NCI-H345 (cell line): ENCODE measurements around the gene BCAS1.

ENCODE experiments used
- DNase-seq: peaks from one replicate; lab custom pipeline; 2025; lab: John Stamatoyannopoulos, UW

The BCAS1 gene

GRCh38 chr20:54076259-54076658, 5.9 kb upstream of the BCAS1 start:
- DNase-seq, result no peak

GRCh38 chr20:54075322-54075721, 4.9 kb upstream of the BCAS1 start:
- no peak for DNase-seq

DNA sequence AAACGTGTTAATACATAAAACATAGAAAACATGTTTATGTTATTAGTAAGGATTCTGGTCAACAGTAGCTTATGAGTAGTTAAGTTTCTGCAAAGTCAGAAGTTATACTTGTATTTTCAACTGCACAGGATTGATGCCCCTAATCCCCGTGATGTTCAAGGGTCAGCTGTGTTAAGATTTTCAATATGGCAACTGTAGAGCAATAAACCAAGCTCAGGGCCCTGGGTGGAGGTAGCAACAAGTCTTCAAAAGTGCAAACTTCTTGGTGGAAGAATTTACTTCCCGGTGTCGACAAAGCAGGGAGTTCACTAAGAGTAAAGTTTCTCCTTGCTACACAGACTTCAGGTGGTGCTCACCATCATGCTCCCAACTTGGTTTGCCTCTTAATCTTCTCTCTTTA, 4.1 kb upstream of the BCAS1 start:
- no peak for DNase-seq

GRCh38 chr20:54073288-54073687, 2.9 kb upstream of the BCAS1 start:
- no peak for DNase-seq

- no peak for DNase-seq
These were observed 858 bp downstream of the BCAS1 start for GRCh38 chr20:54069501-54069971.

DNA sequence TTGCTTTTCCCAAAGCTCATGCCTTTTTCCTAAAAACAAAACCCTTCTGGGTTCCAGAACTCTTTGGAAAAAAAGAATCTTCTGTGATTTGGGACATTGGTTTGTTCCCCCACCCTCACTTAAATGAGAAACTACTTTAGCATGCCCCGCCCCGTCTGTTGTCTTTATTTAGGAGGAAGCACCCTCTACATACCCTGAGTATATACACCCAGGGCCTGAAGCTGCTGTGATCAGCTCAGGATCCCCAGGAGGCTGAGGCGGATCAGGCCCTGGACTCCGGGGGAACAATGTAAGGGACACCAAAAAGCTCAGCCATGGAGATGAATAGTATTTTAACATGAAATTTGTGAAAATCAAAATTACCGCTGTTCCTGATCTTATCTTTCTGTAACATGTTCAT, 1.4 kb downstream of the BCAS1 start:
- DNase-seq, result no peak

DNA sequence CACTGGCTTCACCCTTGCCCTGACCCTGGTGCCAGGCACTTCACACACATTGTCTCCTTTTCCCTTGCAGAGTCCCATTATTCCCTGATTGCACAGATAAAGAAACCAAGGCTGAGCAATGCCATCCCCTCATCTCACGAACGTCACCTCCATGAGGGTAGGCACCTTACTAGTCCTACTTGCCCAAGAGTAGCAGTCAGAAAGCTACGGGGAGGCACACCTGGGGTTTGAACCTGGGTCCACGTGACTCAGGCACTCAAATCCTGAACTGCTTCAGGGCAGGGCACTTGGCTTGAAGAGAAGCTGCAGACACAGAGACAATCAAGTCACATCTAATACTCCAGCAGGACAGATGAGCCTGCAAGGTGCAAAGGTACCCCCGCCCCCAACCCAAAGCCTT, 1.9 kb downstream of the BCAS1 start:
- no peak for DNase-seq

DNA sequence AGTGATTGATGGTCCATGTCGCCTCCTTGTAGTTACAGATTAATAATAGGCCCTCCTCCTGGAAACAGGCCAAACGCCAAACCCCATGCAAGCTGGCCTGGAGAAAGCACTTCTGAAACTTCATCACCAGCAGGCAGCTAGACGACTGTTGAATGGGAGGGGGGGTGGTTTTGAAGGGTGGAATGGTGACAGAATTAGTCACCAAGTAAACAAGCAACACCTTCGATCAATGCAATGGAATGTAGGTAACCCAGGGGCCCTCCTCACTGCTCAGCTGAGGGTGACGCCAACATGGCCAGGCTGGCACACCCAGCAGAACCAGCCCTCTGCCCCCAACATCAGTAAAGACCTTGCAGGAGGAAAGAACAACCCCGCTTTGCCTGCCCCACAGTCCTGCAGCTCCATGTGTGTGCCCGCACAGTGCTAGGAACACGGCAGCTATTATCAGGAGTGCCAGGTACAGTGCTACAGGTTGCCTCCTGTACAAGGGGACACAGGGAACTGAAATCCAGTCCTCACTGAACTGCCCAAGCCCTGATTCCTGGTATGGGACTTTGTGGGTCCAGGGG, 2.7 kb downstream of the BCAS1 start:
- peak; percentile 3 for DNase-seq

- no peak for DNase-seq
These were observed 4.8 kb downstream of the BCAS1 start for GRCh38 chr20:54065601-54066038.

GRCh38 chr20:54064939-54065338, 5.5 kb downstream of the BCAS1 start:
- DNase-seq, result no peak

GRCh38 chr20:54063992-54064676, 6.3 kb downstream of the BCAS1 start:
- DNase-seq, result no peak

- no peak for DNase-seq
These were observed 6.8 kb downstream of the BCAS1 start for GRCh38 chr20:54063580-54063979.

GRCh38 chr20:54062812-54063280, 7.5 kb downstream of the BCAS1 start:
- peak; percentile 5 for DNase-seq

DNA sequence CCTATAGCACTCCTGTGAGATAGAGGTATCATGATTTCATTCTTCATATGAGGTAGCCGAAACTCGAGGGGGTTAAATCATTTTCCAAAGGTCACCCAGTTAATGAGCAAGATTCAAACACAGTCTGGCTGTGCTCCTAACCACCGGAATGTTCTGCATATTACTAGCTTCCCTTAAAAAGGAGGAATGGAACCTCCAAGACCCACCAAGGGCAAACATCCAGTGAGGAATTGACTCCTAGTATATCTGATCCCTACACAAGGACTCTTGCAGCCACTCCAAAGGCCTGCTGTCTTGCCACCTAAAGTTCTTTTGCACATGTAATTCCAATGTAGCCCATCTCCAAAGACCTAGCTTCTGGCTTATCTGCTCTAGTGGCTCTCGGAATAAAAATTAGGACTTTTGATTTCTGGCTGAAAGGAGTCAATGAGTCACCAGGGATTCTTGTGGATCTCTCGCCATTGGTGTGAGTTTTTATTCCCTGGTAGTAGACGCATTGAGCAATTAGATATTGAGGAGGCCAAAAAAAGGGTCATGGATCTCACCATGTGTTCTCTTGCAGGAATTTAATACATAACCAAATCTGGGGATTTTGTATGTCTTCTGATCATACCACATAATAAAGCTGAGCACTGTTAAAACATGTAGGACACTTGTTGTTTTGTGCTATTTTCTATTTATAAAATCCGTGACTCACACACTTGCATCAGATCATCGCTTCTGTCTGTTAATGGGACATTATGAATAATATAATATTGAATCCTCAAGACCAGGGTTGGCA, 9.1 kb downstream of the BCAS1 start:
- DNase-seq, result no peak

DNA sequence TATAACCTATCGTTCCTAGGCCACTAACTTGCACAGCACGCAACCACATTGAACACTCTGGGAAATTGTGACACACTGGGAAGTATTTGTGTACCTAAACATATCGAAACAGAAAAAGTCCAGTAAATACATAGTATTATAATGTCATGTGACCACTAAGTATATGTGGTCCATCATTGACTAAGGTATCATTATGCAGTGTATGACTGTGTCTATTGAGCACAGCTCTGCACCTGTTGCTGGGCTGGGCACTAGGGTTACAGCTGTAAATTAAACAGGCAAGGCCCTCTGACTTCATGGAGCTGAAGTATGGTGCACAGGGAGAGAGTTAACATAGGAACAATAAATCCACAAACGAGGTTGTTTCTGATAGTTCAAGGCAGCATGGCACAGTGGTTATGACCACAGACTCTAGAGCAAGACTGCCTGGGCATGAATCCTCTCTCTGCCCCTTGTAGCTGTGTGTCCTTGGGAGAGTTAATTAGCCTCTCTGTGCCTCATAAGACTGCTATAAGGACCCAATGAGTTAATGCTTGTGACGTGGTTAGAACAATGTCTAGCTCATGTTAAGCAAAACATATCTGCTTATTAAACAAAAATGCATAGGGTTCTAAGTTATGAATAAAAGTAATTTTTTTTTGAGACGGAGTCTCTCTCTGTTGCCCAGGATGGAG, 10.6 kb downstream of the BCAS1 start:
- DNase-seq, result no peak

DNA sequence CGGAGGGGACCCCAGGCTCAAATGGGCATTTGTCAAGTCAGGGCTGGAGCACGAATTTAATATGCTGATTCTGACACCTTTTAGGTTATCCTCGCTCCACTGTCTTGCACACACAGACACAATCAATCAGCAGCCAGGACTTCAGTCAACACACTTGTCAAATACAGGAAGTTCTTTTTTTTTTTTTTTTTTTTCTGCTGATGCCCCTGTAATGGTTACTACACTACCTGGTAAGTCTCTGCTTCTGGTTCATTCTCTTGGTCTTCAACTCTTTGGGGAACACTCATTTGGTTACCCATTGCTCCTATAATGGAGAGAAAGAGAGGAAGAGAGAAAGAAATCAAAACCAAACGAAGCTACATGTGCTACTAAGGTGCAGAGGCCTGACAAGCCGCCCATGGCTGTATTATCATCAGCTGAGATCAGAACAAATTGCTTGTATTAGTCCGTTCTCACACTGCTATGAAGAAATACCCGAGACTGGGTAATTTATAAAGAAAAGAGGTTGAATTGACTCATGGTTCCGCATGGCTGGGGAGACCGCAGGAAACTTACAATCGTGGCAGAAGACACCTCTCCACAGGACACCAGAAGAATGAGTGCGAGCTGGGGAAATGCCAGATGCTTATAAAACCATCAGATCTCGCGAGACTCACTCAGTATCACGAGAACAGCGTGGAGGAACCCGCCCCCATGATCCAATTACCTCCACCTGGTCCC, 11.8 kb downstream of the BCAS1 start:
- DNase-seq, result no peak

DNA sequence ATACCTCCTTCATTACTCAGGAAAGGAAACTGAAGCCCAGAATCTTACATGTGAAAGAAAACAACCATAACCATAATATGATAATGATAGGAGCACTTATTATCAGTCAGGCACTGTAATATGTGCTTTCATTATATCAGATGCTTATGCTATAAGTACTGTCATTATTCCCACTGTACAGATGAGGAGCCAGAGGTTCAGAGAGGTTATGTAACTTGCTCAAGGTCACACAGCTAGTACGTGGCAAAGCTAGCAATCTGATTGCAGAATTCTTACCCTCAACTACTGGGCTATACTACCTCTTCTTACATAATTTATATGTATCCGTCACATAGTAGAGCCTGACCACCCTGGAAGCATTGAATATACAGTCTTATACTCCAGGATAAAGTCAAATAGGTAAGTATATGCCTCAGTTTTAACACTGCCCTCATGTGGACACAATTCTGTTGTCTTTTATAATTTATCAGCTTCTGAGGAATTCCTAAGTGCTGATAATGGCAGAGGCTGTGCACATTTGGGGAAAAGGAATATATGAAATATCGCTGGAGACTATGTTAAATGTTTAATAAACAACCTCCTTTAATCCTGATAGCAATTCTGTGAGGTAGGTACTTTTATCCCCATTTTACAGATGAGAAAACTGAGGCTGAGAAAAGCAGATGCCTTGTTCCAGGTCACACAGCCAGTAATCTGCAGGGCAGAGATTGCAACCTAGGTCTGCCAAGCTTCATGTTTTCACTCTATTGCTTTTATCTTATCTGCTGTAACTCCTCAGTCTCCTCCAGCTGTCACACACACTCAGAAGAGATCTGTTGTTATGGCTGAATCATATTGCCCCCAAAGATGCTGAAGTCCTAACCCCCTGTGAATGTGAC, 13.4 kb downstream of the BCAS1 start:
- no peak for DNase-seq

- DNase-seq, result no peak
These were observed 15.9 kb downstream of the BCAS1 start for GRCh38 chr20:54054516-54054915.

DNA sequence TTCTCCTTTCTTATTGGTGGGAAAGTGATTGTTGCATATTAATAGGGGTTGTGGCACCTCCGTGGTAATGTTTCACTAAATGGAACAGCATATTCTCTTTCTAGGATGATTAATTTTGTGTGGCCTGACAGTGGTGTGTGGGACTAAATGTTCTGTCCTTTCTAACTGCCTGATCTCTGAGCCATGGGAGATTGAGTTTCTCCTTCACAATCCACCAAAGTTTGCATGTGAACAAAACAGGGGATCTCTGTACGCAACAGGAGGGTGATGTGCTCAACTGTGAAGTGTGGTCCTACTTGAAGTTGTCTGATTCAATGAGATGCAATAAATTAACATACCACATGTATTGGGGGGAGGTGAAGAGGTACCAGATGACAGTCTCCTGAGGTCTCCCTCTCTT, 19.3 kb downstream of the BCAS1 start:
- DNase-seq, result no peak

- DNase-seq, result no peak
These were observed 21.4 kb downstream of the BCAS1 start for GRCh38 chr20:54048891-54049545.
